ENCODE measurements around the gene PDE9A.

The PDE9A gene

GRCh38 chr21:42672699-42673458 lies 19.5 kb downstream of the PDE9A start:
- DNase-seq (ENCODE audit: low spot score): no peak

DNA sequence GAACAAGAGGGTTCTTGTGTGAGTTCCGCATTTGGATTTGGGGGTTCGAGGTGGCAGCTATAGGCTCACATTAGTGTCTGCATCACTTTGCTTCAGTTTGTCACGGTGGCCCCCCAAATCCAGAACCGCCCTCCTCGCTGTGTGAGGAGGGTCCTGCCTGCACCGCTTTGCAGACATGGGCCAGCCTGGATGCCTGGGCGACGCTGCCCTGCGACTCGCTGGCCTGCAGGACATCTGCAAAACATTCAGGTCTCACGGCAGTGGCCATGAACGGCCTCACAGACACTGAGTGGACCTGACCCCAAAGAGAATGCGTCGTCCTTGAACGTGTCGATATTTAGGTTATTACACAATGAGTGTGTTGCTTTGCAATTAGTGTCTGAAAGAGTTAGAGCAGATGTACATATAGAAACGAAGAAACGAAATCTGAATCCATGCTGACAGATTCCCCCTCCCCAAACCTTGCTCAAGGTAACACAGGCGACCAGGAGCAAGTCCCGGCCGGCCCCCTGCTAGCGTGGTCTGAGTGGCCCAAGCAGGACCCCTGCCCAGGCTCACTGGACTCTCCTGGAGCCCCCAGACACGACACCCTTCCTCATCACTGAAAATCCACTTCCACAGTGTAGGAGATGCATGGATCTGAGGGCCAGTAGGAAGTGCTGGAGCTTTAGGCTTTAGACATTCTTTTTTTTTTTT lies 20.4 kb downstream of the PDE9A start:
- no peak for DNase-seq (ENCODE audit: low spot score)

DNA sequence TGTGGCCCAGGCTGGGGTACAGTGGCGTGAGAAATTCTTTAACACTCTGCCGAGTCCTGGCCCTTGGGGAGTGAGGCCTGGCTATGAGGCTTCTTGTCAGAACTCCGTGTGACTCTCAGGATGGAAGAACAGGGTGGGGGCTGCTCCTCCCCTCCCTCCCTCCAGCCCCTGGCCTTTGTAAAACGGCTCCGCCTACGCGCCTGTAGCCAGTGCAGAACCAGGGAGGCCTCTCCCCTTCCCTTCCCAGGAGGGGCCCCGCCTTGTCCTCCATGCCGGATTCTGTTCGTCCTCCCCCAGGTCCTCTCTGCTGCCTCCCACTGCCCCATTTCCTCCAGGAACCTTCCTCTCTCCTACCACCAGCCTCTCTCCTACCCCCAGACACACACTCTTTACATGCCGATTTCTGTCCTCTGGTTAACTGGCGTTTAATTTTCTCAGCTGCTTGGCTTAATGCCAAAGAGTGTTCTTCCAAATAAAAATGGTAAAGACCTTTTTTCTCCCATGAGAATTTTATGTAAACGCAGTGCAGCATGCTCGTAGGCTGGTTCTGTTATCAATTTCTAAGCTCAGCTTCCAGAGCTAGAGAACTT lies 21.0 kb downstream of the PDE9A start:
- no peak for DNase-seq (ENCODE audit: low spot score)

GRCh38 chr21:42675403-42675802 lies 22.0 kb downstream of the PDE9A start:
- no peak for DNase-seq (ENCODE audit: low spot score)

GRCh38 chr21:42676808-42677207 lies 23.4 kb downstream of the PDE9A start:
- DNase-seq (ENCODE audit: low spot score): no peak

DNA sequence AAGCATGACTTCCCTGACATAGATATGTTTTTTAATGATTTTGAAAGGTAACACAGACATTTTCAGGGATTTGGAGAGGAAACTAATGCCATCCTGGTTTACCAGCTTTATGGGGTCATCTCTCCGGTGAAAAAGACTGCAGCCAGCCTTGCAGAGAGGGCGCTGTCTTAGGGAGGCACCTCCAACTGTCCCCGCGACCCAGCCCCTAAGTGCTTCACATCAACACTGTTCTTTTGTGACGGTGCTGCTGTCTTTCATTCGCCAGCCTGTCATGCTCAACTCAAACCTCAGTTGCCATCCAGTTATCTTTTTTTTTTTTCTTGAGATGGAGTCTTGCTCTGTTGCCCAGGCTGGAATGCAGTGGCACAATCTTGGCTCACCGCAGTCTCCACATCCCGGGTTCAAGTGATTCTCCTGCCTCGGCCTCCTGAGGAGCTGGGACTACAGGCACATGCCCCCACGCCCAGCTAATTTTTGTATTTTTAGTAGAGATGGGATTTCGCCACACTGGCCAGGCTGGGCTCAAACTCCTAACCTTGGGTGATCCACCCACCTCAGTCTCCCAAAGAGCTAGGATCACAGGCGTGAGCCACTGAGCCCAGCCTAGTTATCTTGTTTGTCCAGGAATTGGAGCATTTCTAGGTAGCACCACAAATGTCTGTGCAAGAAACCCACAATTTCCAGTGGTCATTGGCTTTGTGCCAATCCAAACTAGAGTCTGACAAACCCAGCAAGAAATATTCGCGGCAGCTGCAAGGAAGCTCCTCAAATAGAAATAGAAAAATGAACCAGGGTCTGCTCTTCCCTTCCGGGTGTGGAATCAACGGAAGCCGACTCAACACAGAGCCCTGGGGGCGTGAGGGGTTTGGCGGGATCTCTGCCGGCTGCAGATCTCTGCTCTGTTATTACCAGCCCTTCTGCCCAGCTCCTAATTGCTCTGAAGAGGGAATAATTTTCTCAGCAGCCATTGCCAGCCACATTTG lies 24.2 kb downstream of the PDE9A start:
- no peak for DNase-seq (ENCODE audit: low spot score)

DNA sequence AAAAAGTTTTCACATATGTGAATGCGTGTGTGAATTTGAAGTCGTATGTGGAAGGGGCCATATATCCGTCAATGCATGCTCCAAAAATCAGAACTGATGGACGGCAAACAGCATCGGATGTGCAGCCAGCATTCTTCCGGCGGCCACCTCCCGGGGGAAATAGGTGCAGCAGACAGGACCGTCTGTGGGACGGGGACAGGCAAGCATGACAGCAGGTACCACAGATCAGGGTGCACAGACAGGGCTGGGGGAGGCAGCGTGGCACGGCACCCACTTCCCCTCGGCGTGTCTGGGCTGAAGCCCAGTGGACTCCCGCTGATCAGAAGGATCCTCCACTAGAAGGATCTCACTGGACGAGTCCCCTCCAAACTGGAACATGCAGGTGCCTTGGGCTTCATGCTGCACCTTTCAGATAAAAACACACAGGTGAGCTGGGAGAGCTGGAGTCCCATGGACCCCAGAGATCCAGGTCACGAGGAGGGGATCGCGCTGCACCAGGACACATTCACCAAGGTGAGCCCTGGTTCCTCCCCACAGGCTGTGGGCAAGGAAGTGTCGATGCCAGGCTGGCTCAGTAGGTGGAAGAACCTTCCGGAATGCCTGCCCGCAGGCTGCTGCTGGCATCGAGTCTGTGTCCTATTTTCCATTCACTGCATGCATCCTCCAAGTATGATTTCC lies 25.3 kb downstream of the PDE9A start:
- no peak for DNase-seq (ENCODE audit: low spot score)

DNA sequence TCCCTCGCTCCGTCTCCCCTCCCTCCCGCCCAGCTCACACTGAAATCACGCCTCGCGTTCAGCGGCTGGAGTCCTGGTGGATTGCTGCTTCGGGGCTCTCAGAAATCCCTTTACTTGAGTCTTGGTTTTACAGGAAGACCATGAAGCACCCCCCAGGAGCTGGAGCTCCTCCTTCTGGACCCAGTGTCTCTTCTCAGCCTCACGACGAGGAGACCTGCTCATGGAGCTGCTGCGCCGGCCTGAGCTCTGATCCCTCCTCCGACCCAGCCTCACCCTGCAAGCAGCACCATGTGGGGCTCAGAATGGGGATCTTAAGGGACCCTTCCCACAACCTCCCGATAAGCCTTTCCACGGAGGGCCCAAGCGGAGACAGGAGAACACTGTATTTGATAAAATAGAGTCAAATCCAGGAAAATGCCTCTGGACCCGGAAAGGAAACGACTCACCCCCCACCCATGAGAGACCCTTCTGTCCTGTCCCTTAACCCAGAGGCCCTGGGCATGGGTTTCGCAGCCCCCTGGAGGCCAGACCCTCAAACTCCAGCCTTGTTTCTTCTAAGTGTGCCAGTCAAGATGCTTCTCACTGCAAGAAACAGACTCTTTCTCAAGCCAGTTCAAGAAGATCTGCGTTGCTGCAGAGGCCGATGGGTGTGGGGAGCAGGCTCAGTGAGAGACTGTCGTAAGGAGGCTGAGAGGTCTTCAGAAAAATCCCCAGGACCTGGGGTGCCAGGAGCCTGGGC lies 26.1 kb downstream of the PDE9A start:
- DNase-seq (ENCODE audit: low spot score): no peak

GRCh38 chr21:42680058-42680330 lies 26.6 kb downstream of the PDE9A start:
- DNase-seq (ENCODE audit: low spot score): no peak

DNA sequence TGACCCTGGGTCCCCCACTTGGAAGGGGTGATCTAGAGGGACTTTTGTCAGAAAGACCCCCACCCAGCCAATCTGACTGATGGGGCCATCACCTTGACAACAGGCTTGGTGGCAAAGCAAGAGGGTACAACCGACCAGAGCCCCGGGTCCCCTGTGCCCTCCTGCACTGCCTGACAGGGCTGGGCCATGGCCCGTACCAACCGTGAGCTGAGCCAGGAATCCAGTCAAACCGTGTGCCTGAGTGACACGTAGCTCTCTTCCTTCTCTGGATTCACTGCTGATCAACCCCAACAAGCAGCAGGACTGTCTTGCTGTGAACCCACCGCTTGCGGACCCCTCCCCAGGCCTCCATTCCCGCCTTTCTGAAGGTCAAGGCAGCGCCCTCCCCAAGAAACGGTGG lies 27.0 kb downstream of the PDE9A start:
- no peak for DNase-seq (ENCODE audit: low spot score)

DNA sequence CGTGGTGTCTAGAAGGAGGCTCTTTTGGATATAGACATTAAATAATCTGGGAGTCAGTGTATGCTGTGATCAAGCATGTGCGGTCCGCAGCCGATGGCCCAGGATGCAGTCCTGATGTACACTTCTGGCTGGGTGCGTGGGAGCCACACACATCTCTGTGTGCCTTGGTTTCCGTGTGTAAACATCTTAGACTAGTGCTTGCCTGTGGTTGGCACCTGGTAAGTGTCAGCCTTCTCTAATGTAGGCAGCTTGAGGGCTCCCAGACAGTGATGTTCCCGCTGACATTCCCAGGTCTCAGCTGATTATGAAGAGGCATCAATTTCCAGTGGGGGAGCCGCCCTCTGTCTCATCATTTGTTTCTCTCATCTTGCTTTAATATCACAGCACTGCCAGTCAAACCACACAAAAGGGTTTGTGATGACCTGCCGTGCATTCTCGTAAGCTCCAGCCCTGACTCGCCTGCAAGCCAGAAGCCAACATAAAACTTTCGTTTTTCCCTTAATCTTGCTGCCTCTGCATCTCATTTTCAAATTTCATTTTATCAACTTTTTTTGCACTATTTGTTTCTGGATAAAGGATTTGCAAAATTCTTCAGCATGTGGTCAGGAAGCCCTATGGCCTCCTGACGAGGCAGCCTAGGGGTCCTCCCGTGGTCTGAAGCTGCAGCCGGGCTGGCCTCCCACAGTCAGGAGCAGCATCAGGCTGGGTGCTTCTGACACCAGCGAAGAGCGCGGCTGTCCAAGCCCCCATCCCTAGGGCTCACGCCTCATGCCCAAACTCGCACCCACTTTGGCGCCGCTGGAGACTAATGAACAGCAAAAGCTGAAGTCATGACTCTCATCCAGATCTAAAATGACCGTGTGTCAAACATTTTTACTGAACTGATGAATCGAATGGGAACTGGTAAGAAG lies 28.1 kb downstream of the PDE9A start:
- no peak for DNase-seq (ENCODE audit: low spot score)

- DNase-seq (ENCODE audit: low spot score): no peak
These were observed 29.3 kb downstream of the PDE9A start for GRCh38 chr21:42682661-42683210.

GRCh38 chr21:42683371-42684108 lies 30.1 kb downstream of the PDE9A start:
- DNase-seq (ENCODE audit: low spot score): no peak

- DNase-seq (ENCODE audit: low spot score): no peak
These were observed 30.9 kb downstream of the PDE9A start for GRCh38 chr21:42684109-42684916.

GRCh38 chr21:42685036-42685435 lies 31.6 kb downstream of the PDE9A start:
- DNase-seq (ENCODE audit: low spot score): no peak

DNA sequence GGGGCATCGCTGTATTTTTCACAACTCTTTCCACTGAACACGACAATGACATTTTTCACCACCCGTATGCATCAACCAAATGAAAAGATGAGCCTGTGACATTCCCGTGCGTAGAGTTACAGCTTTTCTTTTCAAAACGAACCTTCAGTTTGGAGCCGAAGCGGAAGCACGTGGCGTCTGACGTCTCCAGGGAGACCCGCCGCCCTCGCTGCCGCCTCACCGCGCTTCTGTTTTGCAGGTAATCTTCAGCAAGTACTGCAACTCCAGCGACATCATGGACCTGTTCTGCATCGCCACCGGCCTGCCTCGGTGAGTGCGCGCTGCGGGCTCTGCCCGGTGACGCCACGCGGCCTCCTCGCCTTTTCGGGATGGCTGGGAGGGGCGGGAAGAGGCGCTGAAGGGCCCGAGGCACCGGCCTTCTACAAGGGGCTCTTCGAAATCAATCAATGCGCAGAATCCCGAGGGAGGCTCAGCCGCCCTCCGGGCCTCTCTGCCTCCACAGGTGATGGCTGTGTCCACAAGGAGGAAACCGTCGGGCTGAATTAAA lies 32.6 kb downstream of the PDE9A start:
- no peak for DNase-seq (ENCODE audit: low spot score)

GRCh38 chr21:42687796-42688195 lies 34.4 kb downstream of the PDE9A start:
- DNase-seq (ENCODE audit: low spot score): no peak
